Activated T-cell treated with anti-CD3 and anti-CD28 coated beads, Interleukin-2, amount 50 U/mL, for 24 hours (primary cell): ENCODE data around the gene RGPD4.
"Not testable (repeated sequence)": the region's sequence is repeated elsewhere in the genome, so short reads cannot be mapped to it uniquely, and the experiment has no call there.

Experiments used
- DNase-seq: peaks from one replicate; pipeline ENCODE4 v3.0.0-alpha.2; 2020
- H3K27ac Mint-ChIP-seq: 2 replicates; pipeline ENCODE4 v1.8.0; 2020; ENCODE audit warnings: mild to moderate bottlenecking, mixed read lengths
- H3K27me3 Mint-ChIP-seq: 2 replicates; pipeline ENCODE4 v1.8.0; 2020; ENCODE audit warnings: mixed read lengths
- H3K36me3 Mint-ChIP-seq: 2 replicates; pipeline ENCODE4 v1.8.0; 2020; ENCODE audit warnings: low read depth, mixed read lengths
- H3K4me1 Mint-ChIP-seq: 2 replicates; pipeline ENCODE4 v1.8.0; 2020; ENCODE audit warnings: low read depth, mixed read lengths
- H3K4me3 Mint-ChIP-seq: 2 replicates; pipeline ENCODE4 v1.8.0; 2020; ENCODE audit warnings: mild to moderate bottlenecking, moderate library complexity, mixed read lengths
- H3K9me3 Mint-ChIP-seq: 2 replicates; pipeline ENCODE4 v1.8.0; 2020; ENCODE audit warnings: mixed read lengths

RGPD4 gene

DNA sequence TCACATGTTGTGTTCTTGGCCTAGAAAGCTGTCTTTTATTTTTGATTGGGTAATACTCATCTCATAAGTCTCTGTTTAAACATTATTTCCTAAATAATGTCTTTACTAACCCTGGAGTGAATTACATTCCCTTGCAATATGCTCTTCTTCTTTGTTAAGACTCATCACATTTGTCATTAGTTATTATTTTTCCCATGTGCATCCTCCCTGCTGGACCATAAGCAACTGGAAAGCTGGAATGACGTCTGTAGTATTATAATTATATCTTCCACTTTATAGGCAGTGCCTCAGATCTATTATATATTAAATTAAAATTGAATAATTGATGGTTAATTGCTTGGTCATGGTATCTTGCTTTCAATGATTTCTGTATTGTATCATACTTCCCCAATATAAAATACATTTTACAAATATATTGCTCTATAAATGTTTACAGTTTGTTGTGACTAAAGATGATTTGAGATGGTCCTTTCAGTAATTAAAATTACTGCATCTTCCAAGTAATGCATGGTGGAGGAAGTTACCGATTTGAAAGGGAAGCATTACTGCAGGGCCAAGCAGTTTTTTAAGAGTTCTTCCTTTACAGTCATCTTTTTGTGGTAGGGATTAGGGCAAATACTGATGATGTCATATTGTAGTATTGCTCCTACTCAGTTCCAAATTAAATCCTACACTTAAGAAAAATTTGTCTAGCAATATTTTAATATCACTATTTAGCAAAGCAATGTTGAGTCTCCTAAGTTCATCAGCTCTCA is 2.1 kb upstream of the RGPD4 start:
- no peaks in the 10 kb centered on the region for H3K27me3 Mint-ChIP-seq
- no peaks in the 10 kb centered on the region for H3K36me3 Mint-ChIP-seq
- no peak for DNase-seq
- no peak overlapping the region for H3K27ac Mint-ChIP-seq
- H3K4me3 Mint-ChIP-seq: no peak overlapping the region
- no peaks in the 10 kb centered on the region for H3K4me1 Mint-ChIP-seq
- H3K9me3 Mint-ChIP-seq: no peaks in the 10 kb centered on the region

DNA sequence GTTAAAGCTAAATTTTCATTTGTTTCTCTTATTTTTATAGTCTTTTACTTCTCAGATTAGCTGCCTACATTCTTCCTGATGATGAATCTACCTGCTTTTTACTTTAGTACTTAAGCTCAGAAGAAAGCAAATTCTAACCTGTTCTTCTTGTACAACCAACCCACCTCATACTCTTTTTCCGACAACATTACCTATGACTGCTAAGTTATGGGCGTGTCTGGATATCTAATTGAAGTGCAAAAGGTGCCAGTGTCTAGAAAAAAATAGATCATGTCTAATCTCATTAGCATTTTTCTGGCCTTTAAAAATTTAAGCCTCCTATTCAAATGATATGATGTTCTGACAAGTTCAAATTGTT is 1.5 kb upstream of the RGPD4 start:
- no peak overlapping the region for H3K4me3 Mint-ChIP-seq
- DNase-seq: no peak
- H3K27me3 Mint-ChIP-seq: no peaks in the 10 kb centered on the region
- no peaks in the 10 kb centered on the region for H3K9me3 Mint-ChIP-seq
- no peaks in the 10 kb centered on the region for H3K4me1 Mint-ChIP-seq
- no peaks in the 10 kb centered on the region for H3K36me3 Mint-ChIP-seq
- H3K27ac Mint-ChIP-seq: no peak overlapping the region

GRCh38 chr2:107829514-107829913 is 2.8 kb downstream of the RGPD4 start:
- H3K27ac Mint-ChIP-seq, DNase-seq, H3K4me3 Mint-ChIP-seq, H3K4me1 Mint-ChIP-seq, H3K9me3 Mint-ChIP-seq, H3K36me3 Mint-ChIP-seq, H3K27me3 Mint-ChIP-seq: not testable (repeated sequence)

GRCh38 chr2:107833152-107833551 is 6.5 kb downstream of the RGPD4 start:
- not testable (repeated sequence) for H3K4me3 Mint-ChIP-seq, H3K27ac Mint-ChIP-seq, H3K9me3 Mint-ChIP-seq, H3K27me3 Mint-ChIP-seq, H3K4me1 Mint-ChIP-seq, H3K36me3 Mint-ChIP-seq, DNase-seq

DNA sequence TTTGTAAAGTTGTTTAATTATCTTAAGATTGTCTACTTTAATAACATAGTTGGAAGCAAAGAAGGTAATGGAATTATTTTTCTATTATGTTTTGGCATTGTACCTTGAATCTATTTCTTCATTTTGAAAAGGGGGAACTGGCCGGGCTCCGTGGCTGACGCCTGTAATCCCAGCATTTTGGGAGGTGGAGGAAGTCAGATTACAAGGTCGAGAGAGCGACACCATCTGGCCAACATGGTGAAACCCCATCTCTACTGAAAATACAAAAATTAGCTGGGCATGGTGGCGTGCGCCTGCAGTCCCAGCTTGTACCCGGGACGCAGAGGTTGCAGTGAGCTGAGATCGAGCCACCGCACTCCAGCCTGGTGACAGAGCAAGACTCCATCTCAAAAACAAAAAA is 6.9 kb downstream of the RGPD4 start:
- DNase-seq, H3K27me3 Mint-ChIP-seq, H3K4me3 Mint-ChIP-seq, H3K36me3 Mint-ChIP-seq, H3K27ac Mint-ChIP-seq, H3K4me1 Mint-ChIP-seq, H3K9me3 Mint-ChIP-seq: not testable (repeated sequence)

GRCh38 chr2:107916121-107916520 is 89.4 kb downstream of the RGPD4 start:
- not testable (repeated sequence) for H3K27me3 Mint-ChIP-seq, H3K4me3 Mint-ChIP-seq, H3K4me1 Mint-ChIP-seq, H3K9me3 Mint-ChIP-seq, H3K36me3 Mint-ChIP-seq, DNase-seq, H3K27ac Mint-ChIP-seq

- not testable (repeated sequence) for H3K27me3 Mint-ChIP-seq, H3K4me3 Mint-ChIP-seq, H3K27ac Mint-ChIP-seq, DNase-seq, H3K9me3 Mint-ChIP-seq, H3K36me3 Mint-ChIP-seq, H3K4me1 Mint-ChIP-seq
These were observed 90.1 kb downstream of the RGPD4 start for GRCh38 chr2:107916696-107917370.

GRCh38 chr2:107927034-107927534 is 100.4 kb downstream of the RGPD4 start:
- Mint-ChIP-seq H3K27me3 (no peaks in the 10 kb centered on the region), H3K9me3 (no peaks in the 10 kb centered on the region), H3K4me1 (no peaks in the 10 kb centered on the region), H3K27ac (no peak overlapping the region), H3K4me3 (no peak overlapping the region), H3K36me3 (no peaks in the 10 kb centered on the region)
- no peak for DNase-seq

- Mint-ChIP-seq H3K4me1 (no peaks in the 10 kb centered on the region), H3K9me3 (no peaks in the 10 kb centered on the region), H3K27ac (no peak overlapping the region), H3K36me3 (no peaks in the 10 kb centered on the region), H3K4me3 (no peak overlapping the region), H3K27me3 (no peaks in the 10 kb centered on the region)
- DNase-seq: no peak
These were observed 104.7 kb downstream of the RGPD4 start for GRCh38 chr2:107931412-107931811.

DNA sequence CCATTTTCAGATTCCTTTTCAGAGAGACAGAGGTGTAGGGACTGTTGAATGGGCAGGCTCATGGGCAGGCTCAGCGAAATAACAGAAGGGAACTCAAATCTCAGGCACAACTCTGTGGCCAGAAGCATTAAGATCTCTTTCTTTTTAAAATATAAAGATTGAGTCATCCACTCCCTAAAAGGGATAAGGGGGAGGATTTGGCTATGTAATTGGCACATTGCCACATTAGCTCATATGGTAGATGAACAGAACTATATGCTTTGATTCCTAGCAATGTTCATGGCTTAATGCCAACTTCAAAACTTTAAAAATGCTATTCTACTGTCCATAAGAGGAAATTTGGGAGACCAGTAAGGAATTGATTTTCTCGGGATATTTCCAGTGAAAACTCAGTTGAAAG is 105.8 kb downstream of the RGPD4 start:
- H3K27ac Mint-ChIP-seq: no peak overlapping the region
- no peak overlapping the region for H3K4me3 Mint-ChIP-seq
- no peaks in the 10 kb centered on the region for H3K36me3 Mint-ChIP-seq
- H3K9me3 Mint-ChIP-seq: no peaks in the 10 kb centered on the region
- no peak for DNase-seq
- no peaks in the 10 kb centered on the region for H3K4me1 Mint-ChIP-seq
- no peaks in the 10 kb centered on the region for H3K27me3 Mint-ChIP-seq

DNA sequence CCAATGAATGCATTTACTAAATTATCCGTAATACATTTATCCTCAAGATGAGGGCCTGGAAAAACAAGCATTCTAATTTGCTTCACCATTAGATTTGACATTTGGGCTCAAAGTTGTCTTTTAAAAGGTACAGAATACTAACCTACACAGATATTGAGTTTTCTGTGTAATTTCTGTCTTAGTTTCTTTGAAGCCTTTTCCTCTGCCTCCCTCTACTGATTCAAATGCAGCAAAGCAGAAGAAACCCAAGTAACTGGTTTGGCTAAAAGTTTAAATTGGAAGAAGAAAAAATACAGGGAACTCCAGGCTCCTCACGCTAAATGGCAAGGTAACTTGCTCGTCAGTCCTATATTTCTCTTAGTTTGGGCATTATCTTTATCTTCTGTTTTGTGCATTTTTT is 106.3 kb downstream of the RGPD4 start:
- Mint-ChIP-seq H3K36me3 (no peaks in the 10 kb centered on the region), H3K9me3 (no peaks in the 10 kb centered on the region)
- DNase-seq: no peak

DNA sequence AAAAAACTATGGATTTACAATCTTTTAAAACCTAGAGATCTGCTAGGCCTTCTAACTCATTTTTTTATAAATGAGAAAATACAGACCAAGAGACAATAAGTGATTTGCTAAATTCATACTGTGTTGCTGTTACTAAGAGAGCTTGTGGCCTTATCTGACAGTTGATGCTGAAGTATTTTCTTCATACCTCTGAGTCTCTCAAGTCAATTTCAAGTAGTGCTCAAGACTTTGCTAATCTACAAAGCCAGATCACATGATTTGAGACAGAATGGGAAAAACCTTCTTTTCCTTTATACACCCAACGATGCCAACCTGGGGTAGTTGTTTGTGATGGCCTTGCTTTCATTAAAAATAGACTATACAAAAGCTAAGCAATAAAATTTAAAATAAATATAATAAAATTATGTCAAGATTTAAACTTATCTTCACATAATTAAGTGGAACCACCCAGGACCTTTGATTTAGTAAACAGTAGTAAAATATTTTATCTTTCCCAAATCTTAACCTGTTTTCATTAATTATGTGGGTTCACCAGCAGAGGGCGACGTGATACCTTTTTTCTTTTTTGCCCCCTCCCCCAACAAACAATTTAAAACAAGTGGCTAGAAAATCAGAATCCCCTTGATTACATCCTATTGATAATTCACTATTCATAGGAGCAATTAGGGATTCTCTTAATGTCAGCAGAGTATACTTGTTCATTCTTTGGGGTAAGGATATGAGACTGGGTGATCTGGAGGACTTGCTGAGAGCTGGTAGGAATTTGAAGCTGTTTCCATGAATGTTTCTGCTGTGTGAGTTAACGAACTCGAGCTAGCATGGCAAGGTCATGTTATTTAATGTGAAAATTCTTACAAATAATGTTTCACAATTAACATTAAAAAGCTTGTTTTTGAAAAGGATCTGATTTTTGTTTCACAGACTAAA is 110.0 kb downstream of the RGPD4 start:
- H3K4me1 Mint-ChIP-seq: no peaks in the 10 kb centered on the region
- H3K36me3 Mint-ChIP-seq: no peaks in the 10 kb centered on the region
- DNase-seq: no peak
- H3K27me3 Mint-ChIP-seq: no peaks in the 10 kb centered on the region
- no peak overlapping the region for H3K27ac Mint-ChIP-seq
- H3K9me3 Mint-ChIP-seq: no peaks in the 10 kb centered on the region
- no peak overlapping the region for H3K4me3 Mint-ChIP-seq

More for the DNA sequence above, 106.3 kb downstream of the RGPD4 start:
- Mint-ChIP-seq H3K27me3 (no peaks in the 10 kb centered on the region), H3K27ac (no peak overlapping the region), H3K4me1 (no peaks in the 10 kb centered on the region), H3K4me3 (no peak overlapping the region)
